ENCODE measurements around the gene PDE3B. TPM values are rescaled to one million over a fixed set of nuclear protein-coding genes. Genes with fewer than 3 reads are reported as not detected.
"Not testable (repeated sequence)": the region's sequence is repeated elsewhere in the genome, so short reads cannot be mapped to it uniquely, and the experiment has no call there.

The PDE3B gene
- total RNA-seq, 4 donors from 2014 or later, result 13.3 to 23.3 (median 21.5) TPM

DNA sequence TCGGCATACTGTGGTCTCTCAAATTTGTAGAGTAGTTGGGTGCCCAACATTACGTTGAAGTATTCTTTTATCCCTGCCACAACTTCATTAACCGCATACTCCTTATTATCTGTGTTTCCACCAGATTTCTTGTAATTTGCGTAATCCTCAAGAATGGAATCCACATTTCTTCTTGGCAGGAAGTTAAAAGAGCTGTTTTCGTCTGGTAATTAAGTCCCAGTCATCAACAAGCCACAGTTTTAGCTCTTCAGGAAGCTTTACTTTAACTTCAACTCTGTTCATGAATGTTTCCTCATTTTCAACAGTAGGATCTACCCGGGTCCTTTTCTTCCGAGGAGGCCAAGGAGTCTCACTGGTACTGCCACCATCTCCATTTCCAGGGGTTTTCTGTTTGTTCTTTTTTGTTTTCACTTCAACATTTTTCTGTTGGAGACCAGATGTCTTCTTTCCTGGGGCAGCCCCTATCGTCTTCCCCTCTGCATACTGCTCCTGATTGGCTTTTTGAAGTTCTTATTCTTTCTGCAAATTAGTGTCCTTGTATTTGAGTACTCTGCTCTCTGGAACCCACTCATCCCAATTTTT, 30.3 kb downstream of the PDE3B start:
- intact Hi-C loops (cut with DNase I), result no loop called here
- DNase-seq (ENCODE audit: extremely low spot score), result no peak
- Histone ChIP-seq H3K4me1 (no peaks in the 10 kb centered on the region), H3K4me3 (no peak overlapping the region), H3K36me3 (no peaks in the 10 kb centered on the region), H3K27ac (replicated peaks in 1 of 4) (no peak overlapping the region), H3K9me3 (no peaks in the 10 kb centered on the region), H3K27me3 (no peaks in the 10 kb centered on the region)
- WGBS, result 82% methylated on average over 8 of the region's 8 CpGs
- TF ChIP-seq EP300 (IDR thresholded peaks at IDR 0.05), result no peak
- no peak for TF ChIP-seq POLR2A (IDR thresholded peaks at IDR 0.05; ENCODE audit: low read depth)
- no peak for TF ChIP-seq POLR2AphosphoS5 (IDR thresholded peaks at IDR 0.05)
- no peak for TF ChIP-seq CTCF (IDR thresholded peaks at IDR 0.05)

DNA sequence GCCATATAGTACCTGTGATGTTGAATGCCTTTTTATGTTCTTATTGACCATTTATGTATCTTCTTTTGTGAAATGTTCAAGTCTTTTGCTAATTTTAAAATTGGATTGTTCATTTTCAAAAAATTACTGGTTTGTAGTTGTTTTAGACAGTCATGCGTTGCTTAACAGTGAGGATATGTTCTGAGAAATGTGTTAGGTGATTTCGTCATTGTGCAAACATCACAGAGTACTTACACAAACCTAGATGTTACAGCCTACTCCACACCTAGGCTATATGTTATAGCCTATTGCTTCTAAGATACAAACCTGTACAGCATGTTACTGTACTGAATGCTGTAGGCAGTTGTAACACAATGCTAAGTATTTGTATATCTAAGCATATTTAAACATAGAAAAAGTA, 32.5 kb downstream of the PDE3B start:
- 96% methylated on average over 2 of the region's 2 CpGs for WGBS

GRCh38 chr11:14677146-14677545, 33.5 kb downstream of the PDE3B start:
- Histone ChIP-seq H3K27me3 (no peaks in the 10 kb centered on the region), H3K27ac (replicated peaks in 1 of 4) (no peak overlapping the region), H3K9me3 (no peaks in the 10 kb centered on the region), H3K4me1 (no peaks in the 10 kb centered on the region), H3K4me3 (no peak overlapping the region), H3K36me3 (no peaks in the 10 kb centered on the region)
- intact Hi-C loops (cut with DNase I), result no loop called here
- WGBS, result 89% methylated on average over 2 of the region's 2 CpGs
- no peak for TF ChIP-seq EP300 (IDR thresholded peaks at IDR 0.05)
- no peak for TF ChIP-seq POLR2A (IDR thresholded peaks at IDR 0.05; ENCODE audit: low read depth)
- TF ChIP-seq CTCF (IDR thresholded peaks at IDR 0.05), result no peak
- no peak for TF ChIP-seq POLR2AphosphoS5 (IDR thresholded peaks at IDR 0.05)
- DNase-seq (ENCODE audit: extremely low spot score), result no peak

More for the DNA sequence above, 32.5 kb downstream of the PDE3B start:
- intact Hi-C loops (cut with DNase I), result no loop called here
- no peak for TF ChIP-seq POLR2A (IDR thresholded peaks at IDR 0.05; ENCODE audit: low read depth)
- TF ChIP-seq POLR2AphosphoS5 (IDR thresholded peaks at IDR 0.05), result no peak
- no peak for TF ChIP-seq CTCF (IDR thresholded peaks at IDR 0.05)
- no peak for TF ChIP-seq EP300 (IDR thresholded peaks at IDR 0.05)
- no peak for DNase-seq (ENCODE audit: extremely low spot score)
- no peaks in the 10 kb centered on the region for H3K9me3 ChIP-seq
- no peaks in the 10 kb centered on the region for H3K4me1 ChIP-seq
- no peaks in the 10 kb centered on the region for H3K36me3 ChIP-seq
- no peak overlapping the region for H3K4me3 ChIP-seq
- H3K27ac ChIP-seq (replicated peaks in 1 of 4), result no peak overlapping the region
- H3K27me3 ChIP-seq, result no peaks in the 10 kb centered on the region

- no peak for TF ChIP-seq POLR2A (IDR thresholded peaks at IDR 0.05; ENCODE audit: low read depth)
- TF ChIP-seq POLR2AphosphoS5 (IDR thresholded peaks at IDR 0.05), result no peak
- TF ChIP-seq EP300 (IDR thresholded peaks at IDR 0.05), result no peak
- no peak for TF ChIP-seq CTCF (IDR thresholded peaks at IDR 0.05)
- Histone ChIP-seq H3K27ac (replicated peaks in 1 of 4) (no peak overlapping the region), H3K9me3 (no peaks in the 10 kb centered on the region), H3K27me3 (no peaks in the 10 kb centered on the region), H3K36me3 (no peaks in the 10 kb centered on the region), H3K4me1 (no peaks in the 10 kb centered on the region), H3K4me3 (no peak overlapping the region)
- no peak for DNase-seq (ENCODE audit: extremely low spot score)
- 78% methylated on average over 2 of the region's 2 CpGs for WGBS
- intact Hi-C loops (cut with DNase I), result no loop called here
Observed at GRCh38 chr11:14678350-14678749, 34.7 kb downstream of the PDE3B start.

- Histone ChIP-seq H3K4me1 (no peaks in the 10 kb centered on the region), H3K27ac (replicated peaks in 1 of 4) (no peak overlapping the region), H3K36me3 (no peaks in the 10 kb centered on the region), H3K4me3 (no peak overlapping the region), H3K27me3 (no peaks in the 10 kb centered on the region), H3K9me3 (no peaks in the 10 kb centered on the region)
- DNase-seq (ENCODE audit: extremely low spot score), result no peak
- 97% methylated on average over 3 of the region's 3 CpGs for WGBS
- intact Hi-C loops (cut with DNase I), result no loop called here
- no peak for TF ChIP-seq POLR2A (IDR thresholded peaks at IDR 0.05; ENCODE audit: low read depth)
- TF ChIP-seq POLR2AphosphoS5 (IDR thresholded peaks at IDR 0.05), result no peak
- no peak for TF ChIP-seq EP300 (IDR thresholded peaks at IDR 0.05)
- no peak for TF ChIP-seq CTCF (IDR thresholded peaks at IDR 0.05)
Observed at GRCh38 chr11:14679662-14680061, 36.1 kb downstream of the PDE3B start.

DNA sequence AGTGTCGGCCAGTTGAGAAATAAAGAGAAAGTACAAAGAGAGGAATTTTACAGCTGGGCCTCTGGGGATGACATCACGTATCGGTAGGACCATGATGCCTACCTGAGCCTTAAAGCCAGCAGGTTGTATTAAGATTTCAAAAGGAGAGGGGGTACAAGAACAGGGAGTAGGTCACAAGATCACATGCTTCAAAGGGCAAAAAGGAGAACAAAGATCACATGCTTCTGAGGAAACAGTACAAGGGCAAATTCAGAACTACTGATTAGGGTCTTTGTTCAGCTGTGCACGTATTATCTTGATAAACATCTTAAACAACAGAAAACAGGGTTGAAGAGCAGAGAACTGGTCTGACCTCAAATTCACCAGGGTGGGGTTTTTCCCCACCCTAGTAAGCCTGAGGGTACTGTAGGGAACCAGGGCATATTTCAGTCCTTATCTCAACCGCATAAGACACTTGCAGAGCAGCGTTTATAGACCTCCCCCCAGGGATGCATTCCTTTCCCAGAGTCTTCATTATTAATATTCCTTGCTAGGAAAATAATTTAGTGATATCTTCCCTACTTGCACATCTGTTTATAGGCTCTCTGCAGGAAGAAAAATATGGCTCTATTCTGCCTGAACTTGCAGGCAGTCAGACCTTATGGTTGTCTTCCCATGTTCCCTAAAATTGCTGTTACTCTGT, 40.8 kb downstream of the PDE3B start:
- H3K4me1 ChIP-seq; H3K4me3 ChIP-seq; intact Hi-C loops (cut with DNase I); DNase-seq (ENCODE audit: extremely low spot score); H3K27ac ChIP-seq (replicated peaks in 1 of 4); H3K9me3 ChIP-seq; H3K27me3 ChIP-seq; H3K36me3 ChIP-seq: not testable (repeated sequence)
- WGBS, result 89% methylated on average over 6 of the region's 6 CpGs
